ENCODE results near the gene MYO7B. TPM values are rescaled to one million over a fixed set of nuclear protein-coding genes. Genes with fewer than 3 reads are reported as not detected.

MYO7B gene
- total RNA-seq, 6 experiments from 2014 or later: 0.74 to 1.3 (median 0.98) TPM

DNA sequence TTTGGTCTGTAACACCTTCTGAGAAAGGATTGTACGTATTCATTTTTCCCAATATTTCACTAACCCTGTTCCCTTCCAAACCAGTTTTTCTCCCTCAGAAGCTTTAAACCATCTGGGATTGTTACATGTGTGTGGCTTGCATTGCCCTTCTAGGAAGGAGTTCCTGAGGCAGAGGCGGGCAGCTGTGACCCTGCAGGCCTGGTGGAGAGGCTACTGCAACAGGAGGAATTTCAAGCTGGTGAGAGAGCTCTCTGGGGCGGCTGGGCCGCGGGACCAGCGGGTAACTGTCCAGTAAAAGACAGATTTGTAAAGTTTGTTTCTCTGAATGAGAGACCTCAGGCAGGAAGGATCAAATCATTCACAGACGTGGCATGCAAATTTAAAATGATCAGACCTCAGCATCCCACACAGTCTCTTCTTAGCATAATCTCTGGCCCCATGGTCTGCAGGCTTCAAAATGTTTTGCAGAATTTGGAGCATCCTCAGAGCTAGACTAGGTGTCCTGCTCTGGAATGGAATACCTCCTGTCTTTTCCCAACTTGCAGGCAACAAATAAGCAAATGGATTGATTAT, 70.3 kb downstream of the MYO7B start:
- DNase-seq: no peak
- Mint-ChIP-seq H3K27me3 (ENCODE audit: insufficient read depth) (no peaks in the 10 kb centered on the region; the same call in 1 of the 2 replicates), H3K4me3 (no peak overlapping the region), H3K4me1 (ENCODE audit: low read depth) (no peaks in the 10 kb centered on the region), H3K9me3 (peaks cover 36% of the 10 kb centered on the region), H3K27ac (no peak overlapping the region), H3K36me3 (ENCODE audit: low read depth) (peaks cover 40% of the 10 kb centered on the region)
- TF ChIP-seq, protein P1, sequence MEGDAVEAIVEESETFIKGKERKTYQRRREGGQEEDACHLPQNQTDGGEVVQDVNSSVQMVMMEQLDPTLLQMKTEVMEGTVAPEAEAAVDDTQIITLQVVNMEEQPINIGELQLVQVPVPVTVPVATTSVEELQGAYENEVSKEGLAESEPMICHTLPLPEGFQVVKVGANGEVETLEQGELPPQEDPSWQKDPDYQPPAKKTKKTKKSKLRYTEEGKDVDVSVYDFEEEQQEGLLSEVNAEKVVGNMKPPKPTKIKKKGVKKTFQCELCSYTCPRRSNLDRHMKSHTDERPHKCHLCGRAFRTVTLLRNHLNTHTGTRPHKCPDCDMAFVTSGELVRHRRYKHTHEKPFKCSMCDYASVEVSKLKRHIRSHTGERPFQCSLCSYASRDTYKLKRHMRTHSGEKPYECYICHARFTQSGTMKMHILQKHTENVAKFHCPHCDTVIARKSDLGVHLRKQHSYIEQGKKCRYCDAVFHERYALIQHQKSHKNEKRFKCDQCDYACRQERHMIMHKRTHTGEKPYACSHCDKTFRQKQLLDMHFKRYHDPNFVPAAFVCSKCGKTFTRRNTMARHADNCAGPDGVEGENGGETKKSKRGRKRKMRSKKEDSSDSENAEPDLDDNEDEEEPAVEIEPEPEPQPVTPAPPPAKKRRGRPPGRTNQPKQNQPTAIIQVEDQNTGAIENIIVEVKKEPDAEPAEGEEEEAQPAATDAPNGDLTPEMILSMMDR (IDR thresholded peaks at IDR 0.05): no peak

DNA sequence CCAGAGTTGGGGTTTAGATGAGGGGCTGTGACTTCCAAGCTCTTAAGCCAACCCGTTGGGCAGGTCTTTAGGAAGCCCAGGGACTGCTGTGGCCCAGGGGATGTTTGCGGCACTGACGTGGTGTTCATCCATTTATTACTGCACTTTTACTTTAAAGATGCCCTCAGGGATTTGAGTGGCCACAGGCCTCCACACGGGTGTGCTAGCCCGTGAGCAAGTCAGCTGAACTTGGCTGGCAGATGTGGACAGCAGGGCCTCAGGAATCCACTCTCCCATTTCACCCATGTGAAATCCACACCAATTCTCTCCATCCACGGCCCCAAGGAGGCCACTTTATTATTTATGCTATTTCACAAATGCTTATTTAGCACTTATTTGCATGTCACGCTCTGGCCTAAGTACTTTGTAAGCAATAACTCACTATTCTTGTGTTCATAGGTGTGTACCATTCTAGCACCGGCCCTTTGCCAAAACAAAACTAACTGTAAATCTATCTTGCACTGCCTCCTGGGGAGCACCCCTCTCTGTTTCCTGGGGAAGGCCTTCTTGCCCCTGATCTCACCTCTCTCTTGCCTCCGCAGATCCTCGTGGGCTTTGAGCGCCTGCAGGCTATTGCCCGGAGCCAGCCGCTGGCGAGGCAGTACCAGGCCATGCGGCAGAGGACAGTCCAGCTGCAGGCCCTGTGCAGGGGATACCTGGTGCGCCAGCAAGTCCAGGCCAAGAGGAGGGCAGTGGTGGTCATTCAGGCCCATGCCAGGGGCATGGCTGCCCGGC, 71.3 kb downstream of the MYO7B start:
- TF ChIP-seq, protein P1 (IDR thresholded peaks at IDR 0.05): no peak
- Mint-ChIP-seq H3K9me3 (peaks cover 30% of the 10 kb centered on the region), H3K4me1 (ENCODE audit: low read depth) (no peaks in the 10 kb centered on the region), H3K27ac (no peak overlapping the region), H3K4me3 (no peak overlapping the region), H3K36me3 (ENCODE audit: low read depth) (peaks cover 38% of the 10 kb centered on the region), H3K27me3 (ENCODE audit: insufficient read depth) (no peaks in the 10 kb centered on the region; the same call in 1 of the 2 replicates)
- DNase-seq: no peak

DNA sequence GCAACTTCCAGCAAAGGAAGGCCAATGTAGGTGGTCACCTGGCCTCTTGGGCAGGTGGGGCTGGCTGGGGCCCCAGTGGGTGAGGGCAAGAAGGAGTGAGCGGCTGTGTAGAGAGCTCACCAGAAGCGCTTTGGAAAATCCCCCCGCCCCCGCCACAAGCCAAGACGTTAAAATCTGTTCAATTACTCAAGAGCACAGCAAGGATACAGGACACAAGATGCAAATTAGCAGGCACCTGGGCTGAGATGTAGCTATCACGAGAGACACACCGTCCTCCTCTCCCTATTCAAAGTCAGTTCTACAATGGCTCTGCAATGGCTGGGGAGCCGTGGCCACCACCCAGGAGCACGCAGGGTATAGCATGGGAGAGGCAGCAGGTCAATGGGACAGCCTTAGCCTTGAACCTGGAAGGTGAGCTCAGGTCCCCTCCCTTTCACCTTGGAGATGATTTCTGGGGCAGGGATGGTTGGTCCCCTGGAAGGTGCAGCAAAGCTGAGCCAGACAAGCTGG, 72.0 kb downstream of the MYO7B start:
- no peak for DNase-seq
- Mint-ChIP-seq H3K36me3 (ENCODE audit: low read depth) (peaks cover 32% of the 10 kb centered on the region), H3K4me3 (no peak overlapping the region), H3K9me3 (peaks cover 23% of the 10 kb centered on the region), H3K4me1 (ENCODE audit: low read depth) (no peaks in the 10 kb centered on the region), H3K27me3 (ENCODE audit: insufficient read depth) (no peaks in the 10 kb centered on the region; the same call in 1 of the 2 replicates), H3K27ac (no peak overlapping the region)
- TF ChIP-seq, protein P1 (IDR thresholded peaks at IDR 0.05): no peak

DNA sequence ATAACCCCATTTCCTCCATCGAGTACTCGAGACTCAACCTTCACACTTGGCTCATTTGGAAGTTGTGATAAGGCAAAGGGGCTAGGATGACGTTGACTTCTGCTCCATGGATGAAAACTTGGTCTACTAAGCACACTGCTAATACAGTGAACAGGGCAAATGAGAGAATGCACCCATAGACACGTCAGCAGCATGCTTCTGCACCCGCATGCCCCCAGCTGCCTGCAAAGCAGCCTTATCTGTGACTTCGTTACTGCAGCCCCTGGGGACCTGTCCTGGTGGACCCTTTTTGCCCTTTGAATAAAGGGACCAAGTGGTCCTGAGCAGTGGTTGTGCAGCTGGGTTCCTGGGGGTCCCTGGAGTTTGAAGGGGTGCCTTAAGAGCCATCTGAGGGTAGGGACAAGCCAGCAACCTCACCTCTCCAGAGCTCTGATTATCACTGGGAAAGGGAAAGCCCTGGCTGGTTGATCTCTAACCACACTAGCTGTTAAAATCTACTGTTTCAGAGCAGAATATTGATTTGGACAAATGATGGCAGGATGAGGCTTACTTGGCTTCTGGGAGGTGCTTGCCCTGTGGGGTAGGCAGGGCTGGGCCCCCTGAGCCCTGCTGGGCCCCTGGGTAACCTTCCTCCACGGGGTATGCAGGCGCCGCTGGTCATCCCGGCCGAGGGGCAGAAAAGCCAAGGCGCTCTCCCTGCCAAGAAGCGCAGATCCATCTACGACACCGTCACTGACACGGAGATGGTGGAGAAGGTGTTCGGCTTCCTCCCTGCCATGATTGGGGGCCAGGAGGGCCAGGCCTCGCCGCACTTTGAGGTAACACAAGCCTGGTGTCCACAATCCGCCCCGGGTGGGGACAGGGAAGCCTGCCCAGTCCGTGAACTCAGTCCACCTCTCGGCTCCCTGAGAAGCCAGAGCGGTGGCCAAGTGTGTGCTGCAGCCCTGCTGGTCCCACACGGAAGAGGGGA, 72.9 kb downstream of the MYO7B start:
- H3K36me3 Mint-ChIP-seq (ENCODE audit: low read depth): peaks cover 30% of the 10 kb centered on the region
- peaks cover 19% of the 10 kb centered on the region for H3K9me3 Mint-ChIP-seq
- no peak for DNase-seq

More for the DNA sequence above, 72.9 kb downstream of the MYO7B start:
- Mint-ChIP-seq H3K4me1 (ENCODE audit: low read depth) (no peaks in the 10 kb centered on the region), H3K27me3 (ENCODE audit: insufficient read depth) (no peaks in the 10 kb centered on the region; the same call in 1 of the 2 replicates), H3K27ac (no peak overlapping the region), H3K4me3 (no peak overlapping the region)
- TF ChIP-seq, protein P1 (IDR thresholded peaks at IDR 0.05): no peak

Measured in HFFc6 (cell line).